SK-N-SH (cell line): Measurements from ENCODE around the gene SUPT20H. TPM values are rescaled to one million over a fixed set of nuclear protein-coding genes. Genes with fewer than 3 reads are reported as not detected.
A peak's percentile ranks its signal among the peaks of the same experiment; 100 is the strongest.
"Not testable (repeated sequence)": the region's sequence is repeated elsewhere in the genome, so short reads cannot be mapped to it uniquely, and the experiment has no call there.

ENCODE experiments used
- CTCF ChIA-PET: fragments of 300-600, 350-600 bp; formaldehyde crosslinking; extraction: SDS; loops from one replicate; lab custom pipeline; 2021; lab: Yijun Ruan, JAX
- POLR2A ChIA-PET: fragments of 350-600 bp; sonication (Branson Sonifier 250); formaldehyde crosslinking; extraction: SDS; loops from one replicate; lab custom pipeline; 2020; ENCODE audit warnings: antibody characterized with exemption, inconsistent platforms; lab: Yijun Ruan, JAX
- DNase-seq: peaks from one replicate; pipeline ENCODE4 v3.0.0; 2012
- H2AFZ ChIP-seq: fragments of 200-600 bp; sonication (generic); 2 replicates; pipeline ENCODE4 v1.8.1; 2016; ENCODE audit warnings: antibody characterized with exemption, mild to moderate bottlenecking, low read depth
- H3F3A ChIP-seq: fragments of 200-600 bp; sonication (generic); replicated peaks from 2 replicates; pipeline ENCODE3; 2016; ENCODE audit warnings: antibody characterized with exemption, mild to moderate bottlenecking; ENCODE audit not compliant: insufficient read depth
- H3K27ac ChIP-seq, 2 experiments: fragments of 200-500 bp in 1 of 2; fragments of 200-600 bp in 1 of 2; sonication (Bioruptor generic) in 1 of 2; sonication (generic), shearing (Covaris generic) in 1 of 2; 2 replicates each; pipeline versions ENCODE4 v1.5.1 to v1.6.1; 2014 to 2016; ENCODE audit warnings: low read depth in 2 of 2, inconsistent platforms in 1 of 2, low read length in 1 of 2, mild to moderate bottlenecking in 1 of 2, mixed read lengths in 1 of 2
- H3K27me3 ChIP-seq: fragments of 200-600 bp; sonication (generic), shearing (Covaris generic); 2 replicates; pipeline ENCODE4 v1.6.1; 2016; ENCODE audit warnings: mixed run types; ENCODE audit not compliant: insufficient read depth
- H3K36me3 ChIP-seq, 2 experiments: fragments of 200-500 bp in 1 of 2; fragments of 200-600 bp in 1 of 2; sonication (Bioruptor generic) in 1 of 2; sonication (generic) in 1 of 2; replicated peaks in 1 of 2; 2 replicates each; pipeline versions ENCODE3 to v1.5.1; 2014 to 2016; ENCODE audit warnings: low read length in 1 of 2, mild to moderate bottlenecking in 1 of 2; ENCODE audit not compliant: insufficient read depth in 2 of 2, control insufficient read depth in 1 of 2
- H3K4me1 ChIP-seq, 2 experiments: fragments of 200-500 bp in 1 of 2; fragments of 200-600 bp in 1 of 2; sonication (Bioruptor generic) in 1 of 2; sonication (generic), shearing (Covaris generic) in 1 of 2; 2 replicates each; pipeline versions ENCODE4 v1.5.1 to v1.6.1; 2014 to 2016; ENCODE audit warnings: low read depth in 1 of 2, low read length in 1 of 2, mixed run types in 1 of 2; ENCODE audit not compliant: insufficient read depth in 2 of 2, control insufficient read depth in 1 of 2
- H3K4me2 ChIP-seq: fragments of 200-600 bp; sonication (generic), shearing (Covaris generic); 2 replicates; pipeline ENCODE4 v1.6.1; 2017; ENCODE audit warnings: mixed run types
- H3K4me3 ChIP-seq, 2 experiments: fragments of 200-500 bp in 1 of 2; fragments of 200-600 bp in 1 of 2; sonication (Bioruptor generic) in 1 of 2; sonication (generic), shearing (Covaris generic) in 1 of 2; 2 replicates each; pipeline versions ENCODE4 v1.5.1 to v1.8.1; 2014 to 2016; ENCODE audit warnings: low read depth in 2 of 2, inconsistent platforms in 1 of 2, low read length in 1 of 2, mild to moderate bottlenecking in 1 of 2, mixed read lengths in 1 of 2, moderate library complexity in 1 of 2
- H3K79me2 ChIP-seq: fragments of 200-600 bp; sonication (generic); 2 replicates; pipeline ENCODE4 v1.8.1; 2017; ENCODE audit warnings: mild to moderate bottlenecking; ENCODE audit not compliant: insufficient read depth
- H3K9ac ChIP-seq: fragments of 200-600 bp; sonication (generic); 2 replicates; pipeline ENCODE4 v1.6.1; 2017; ENCODE audit warnings: mixed run types
- H3K9me2 ChIP-seq: fragments of 200-600 bp; sonication (generic); 2 replicates; pipeline ENCODE4 v1.6.1; 2017; ENCODE audit warnings: mixed run types
- H3K9me3 ChIP-seq: fragments of 200-600 bp; sonication (generic); 2 replicates; pipeline ENCODE4 v1.6.1; 2017; ENCODE audit warnings: mixed run types, mild to moderate bottlenecking, moderate library complexity
- H4K20me1 ChIP-seq: fragments of 200-600 bp; sonication (generic); 2 replicates; pipeline ENCODE4 v1.6.1; 2017; ENCODE audit warnings: mild to moderate bottlenecking, mixed run types; ENCODE audit not compliant: insufficient read depth
- NFIC ChIP-seq: IDR thresholded peaks from 2 replicates; pipeline ENCODE4 v1.4.0; 2012; ENCODE audit warnings: borderline replicate concordance
- POLR2AphosphoS5 ChIP-seq: IDR thresholded peaks from 2 replicates; pipeline ENCODE4 v1.6.1; 2012; ENCODE audit warnings: low read depth, low read length
- WGBS: methylation state at CpG from one replicate; pipeline ENCODE4 v1.1.6; 2017; ENCODE audit warnings: low lambda C conversion rate; 5-methylcytosine and 5-hydroxymethylcytosine counted together
- polyA plus RNA-seq, 3 experiments: library from polyadenylated mRNA; depleted of rRNA; stranded (reverse); fragments of >200 nt; gene quantifications; 2 replicates each; pipeline ENCODE4 v1.2.3, GENCODE V29; 2012
- TF ChIP-seq, protein P1 (sequence below): fragments of 150-350 bp; IDR thresholded peaks from 2 replicates; pipeline ENCODE4 v1.6.1; 2017; ENCODE audit warnings: antibody characterized with exemption, low read length, low read depth, borderline replicate concordance
- TF ChIP-seq, protein P2 (sequence below): fragments of 200-600 bp; sonication (generic); IDR thresholded peaks from 2 replicates; pipeline ENCODE4 v1.6.1; 2017; ENCODE audit warnings: antibody characterized with exemption, mild to moderate bottlenecking, moderate library complexity
- TF ChIP-seq, protein P3 (sequence below): IDR thresholded peaks from 2 replicates; pipeline ENCODE4 v1.4.0; 2012; ENCODE audit warnings: low read depth, borderline replicate concordance

SUPT20H gene
- polyA plus RNA-seq, 1 of the 3 experiments (the other 2 are of a cell fraction): 39.4 TPM

DNA sequence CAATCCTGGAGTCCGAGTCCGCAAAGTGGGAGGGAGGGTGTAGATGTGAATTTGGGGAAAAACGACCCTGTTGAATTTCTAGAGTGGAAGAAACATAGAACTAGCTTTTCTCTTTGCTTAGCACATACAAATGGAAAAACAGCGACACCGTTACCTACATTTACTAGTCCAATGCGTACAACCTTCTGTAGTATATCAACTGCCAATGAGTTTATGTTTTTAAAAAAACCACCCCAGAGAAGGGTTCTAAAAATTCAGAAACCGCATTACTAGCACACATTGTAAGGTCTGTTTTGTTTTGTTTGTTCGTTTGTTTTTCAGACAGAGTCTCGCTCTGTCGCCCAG is 332 bp upstream of the SUPT20H start:
- 25% methylated on average over 10 of the region's 10 CpGs for WGBS
- H3K27ac ChIP-seq: peak overlapping the region; percentile 21 to 36; a peak in 2 of 4 replicates
- H3K9ac ChIP-seq: peak overlapping the region; percentile 20; the same call in 1 of the 2 replicates

DNA sequence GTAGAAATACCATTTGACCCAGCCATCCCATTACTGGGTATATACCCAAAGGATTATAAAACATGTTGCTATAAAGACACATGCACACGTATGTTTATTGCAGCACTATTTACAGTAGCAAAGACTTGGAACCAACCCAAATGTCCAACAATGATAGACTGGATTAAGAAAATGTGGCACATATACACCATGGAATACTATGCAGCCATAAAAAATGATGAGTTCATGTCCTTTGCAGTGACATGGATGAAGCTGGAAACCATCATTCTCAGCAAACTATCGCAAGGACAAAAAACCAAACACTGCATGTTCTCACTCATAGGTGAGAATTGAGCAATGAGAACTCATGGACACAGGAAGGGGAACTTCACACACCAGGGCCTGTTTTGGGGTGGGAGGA is 3.3 kb downstream of the SUPT20H start:
- Histone ChIP-seq H3K36me3 (peaks cover 2 to 13% of the 10 kb centered on the region in 2 experiments), H4K20me1 (peaks cover 24% of the 10 kb centered on the region), H3K79me2 (peaks cover 82% of the 10 kb centered on the region)
- H3K9me2 ChIP-seq, H3K27ac ChIP-seq, H2AFZ ChIP-seq, H3F3A ChIP-seq, H3K4me1 ChIP-seq, H3K4me2 ChIP-seq, H3K9me3 ChIP-seq, H3K4me3 ChIP-seq, H3K27me3 ChIP-seq, DNase-seq, H3K9ac ChIP-seq, CTCF ChIA-PET: not testable (repeated sequence)
- POLR2A ChIA-PET: interaction anchor here (1.1 kb wide), 1 partner anchor 56 kb away, joined by 4 read pairs; the partner anchor contains the start of gene EXOSC8
- 92% methylated on average over 2 of the region's 2 CpGs for WGBS

More for the DNA sequence above, 332 bp upstream of the SUPT20H start:
- DNase-seq: no peak
- Histone ChIP-seq H3K9me2 (no peaks in the 10 kb centered on the region), H3K9me3 (no peaks in the 10 kb centered on the region), H3K79me2 (peaks cover 46% of the 10 kb centered on the region), H3K4me2 (peak overlapping the region; percentile 80), H3K27me3 (no peaks in the 10 kb centered on the region), H2AFZ (peak overlapping the region; percentile 98), H3K4me1 (no peaks in the 10 kb centered on the region; a peak in 1 of 4 replicates), H3K4me3 (peak overlapping the region; percentile 78 to 85), H3F3A (peaks cover 5% of the 10 kb centered on the region), H4K20me1 (peaks cover 3% of the 10 kb centered on the region; the same call in 1 of the 2 replicates), H3K36me3 (peaks cover 0 to 7% of the 10 kb centered on the region in 2 experiments)
- TF ChIP-seq NFIC: no peak
- no peak for TF ChIP-seq POLR2AphosphoS5
- TF ChIP-seq, protein P1, sequence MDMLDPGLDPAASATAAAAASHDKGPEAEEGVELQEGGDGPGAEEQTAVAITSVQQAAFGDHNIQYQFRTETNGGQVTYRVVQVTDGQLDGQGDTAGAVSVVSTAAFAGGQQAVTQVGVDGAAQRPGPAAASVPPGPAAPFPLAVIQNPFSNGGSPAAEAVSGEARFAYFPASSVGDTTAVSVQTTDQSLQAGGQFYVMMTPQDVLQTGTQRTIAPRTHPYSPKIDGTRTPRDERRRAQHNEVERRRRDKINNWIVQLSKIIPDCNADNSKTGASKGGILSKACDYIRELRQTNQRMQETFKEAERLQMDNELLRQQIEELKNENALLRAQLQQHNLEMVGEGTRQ: no peak
- ChIA-PET CTCF (no interaction called here), POLR2A (no interaction called here)

DNA sequence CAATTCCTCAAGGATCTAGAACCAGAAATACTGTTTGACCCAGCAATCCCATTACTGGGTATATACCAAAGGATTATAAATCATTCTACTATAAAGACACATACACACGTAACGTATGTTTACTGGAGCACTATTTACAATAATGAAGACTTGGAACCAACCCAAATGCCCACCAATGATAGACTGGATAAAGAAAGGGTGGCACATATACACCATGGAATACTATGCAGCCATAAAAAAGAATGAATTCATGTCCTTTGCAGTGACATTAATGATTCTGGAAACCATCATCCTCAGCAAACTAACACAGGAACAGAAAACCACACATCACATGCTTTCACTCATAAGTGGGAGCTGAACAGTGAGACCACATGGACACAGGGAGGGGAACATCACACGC is 6.4 kb downstream of the SUPT20H start:
- POLR2A ChIA-PET, H3K4me3 ChIP-seq, H2AFZ ChIP-seq, H3K4me1 ChIP-seq, H3F3A ChIP-seq, DNase-seq, H3K9me3 ChIP-seq, H3K27me3 ChIP-seq, H3K9me2 ChIP-seq, H3K27ac ChIP-seq, H3K9ac ChIP-seq, H3K4me2 ChIP-seq: not testable (repeated sequence)
- peaks cover 100% of the 10 kb centered on the region for H3K79me2 ChIP-seq
- peaks cover 47% of the 10 kb centered on the region for H4K20me1 ChIP-seq
- WGBS: 98% methylated on average over 3 of the region's 3 CpGs
- CTCF ChIA-PET: interaction anchor here (0.6 kb wide), 1 partner anchor 319 kb away, joined by 3 read pairs; no protein-coding TSS in a partner anchor
- peaks cover 19 to 42% of the 10 kb centered on the region in 2 experiments for H3K36me3 ChIP-seq

DNA sequence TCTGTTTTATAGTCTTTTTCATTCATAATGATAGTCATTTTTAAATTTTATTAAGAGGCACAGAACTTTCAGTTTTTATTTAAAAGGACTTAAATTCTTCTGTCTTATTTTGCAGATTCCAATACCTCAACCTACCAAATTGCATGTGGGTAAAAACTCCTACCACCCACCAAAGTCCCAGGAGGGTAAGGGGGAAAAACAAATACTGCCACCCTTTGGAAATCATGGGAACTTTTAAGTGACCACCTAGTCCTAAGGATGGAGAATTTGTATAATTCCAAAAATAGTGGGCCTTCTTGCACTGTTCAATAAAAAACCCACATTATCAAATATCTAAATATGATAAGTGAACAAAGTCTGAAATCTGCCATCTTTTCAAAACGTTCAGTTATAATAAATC is 9.7 kb downstream of the SUPT20H start:
- 67% methylated on average over 1 of the region's 1 CpG for WGBS
- H3F3A ChIP-seq: peaks cover 9% of the 10 kb centered on the region
- peaks cover 86% of the 10 kb centered on the region for H3K79me2 ChIP-seq
- DNase-seq: no peak
- no peak overlapping the region for H2AFZ ChIP-seq
- TF ChIP-seq, protein P2, sequence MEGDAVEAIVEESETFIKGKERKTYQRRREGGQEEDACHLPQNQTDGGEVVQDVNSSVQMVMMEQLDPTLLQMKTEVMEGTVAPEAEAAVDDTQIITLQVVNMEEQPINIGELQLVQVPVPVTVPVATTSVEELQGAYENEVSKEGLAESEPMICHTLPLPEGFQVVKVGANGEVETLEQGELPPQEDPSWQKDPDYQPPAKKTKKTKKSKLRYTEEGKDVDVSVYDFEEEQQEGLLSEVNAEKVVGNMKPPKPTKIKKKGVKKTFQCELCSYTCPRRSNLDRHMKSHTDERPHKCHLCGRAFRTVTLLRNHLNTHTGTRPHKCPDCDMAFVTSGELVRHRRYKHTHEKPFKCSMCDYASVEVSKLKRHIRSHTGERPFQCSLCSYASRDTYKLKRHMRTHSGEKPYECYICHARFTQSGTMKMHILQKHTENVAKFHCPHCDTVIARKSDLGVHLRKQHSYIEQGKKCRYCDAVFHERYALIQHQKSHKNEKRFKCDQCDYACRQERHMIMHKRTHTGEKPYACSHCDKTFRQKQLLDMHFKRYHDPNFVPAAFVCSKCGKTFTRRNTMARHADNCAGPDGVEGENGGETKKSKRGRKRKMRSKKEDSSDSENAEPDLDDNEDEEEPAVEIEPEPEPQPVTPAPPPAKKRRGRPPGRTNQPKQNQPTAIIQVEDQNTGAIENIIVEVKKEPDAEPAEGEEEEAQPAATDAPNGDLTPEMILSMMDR: peak; percentile 33; the same call in 1 of the 2 replicates
- TF ChIP-seq, protein P3, sequence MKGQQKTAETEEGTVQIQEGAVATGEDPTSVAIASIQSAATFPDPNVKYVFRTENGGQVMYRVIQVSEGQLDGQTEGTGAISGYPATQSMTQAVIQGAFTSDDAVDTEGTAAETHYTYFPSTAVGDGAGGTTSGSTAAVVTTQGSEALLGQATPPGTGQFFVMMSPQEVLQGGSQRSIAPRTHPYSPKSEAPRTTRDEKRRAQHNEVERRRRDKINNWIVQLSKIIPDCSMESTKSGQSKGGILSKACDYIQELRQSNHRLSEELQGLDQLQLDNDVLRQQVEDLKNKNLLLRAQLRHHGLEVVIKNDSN: no peak
- H3K9me2 ChIP-seq: no peaks in the 10 kb centered on the region
- H3K4me3 ChIP-seq: no peak overlapping the region
- no peak overlapping the region for H3K4me2 ChIP-seq
- H3K9me3 ChIP-seq: no peaks in the 10 kb centered on the region
- H3K36me3 ChIP-seq: peaks cover 52 to 65% of the 10 kb centered on the region in 2 experiments
- ChIA-PET CTCF (interaction anchor here (0.8 kb wide), 1 partner anchor 16 kb away, joined by 3 read pairs; no protein-coding TSS in a partner anchor), POLR2A (no interaction called here)
- peaks cover 49% of the 10 kb centered on the region for H4K20me1 ChIP-seq
- H3K9ac ChIP-seq: no peak overlapping the region
- no peak overlapping the region for H3K27ac ChIP-seq
- H3K27me3 ChIP-seq: no peaks in the 10 kb centered on the region
- no peaks in the 10 kb centered on the region for H3K4me1 ChIP-seq
